Natural killer cell (primary cell): ENCODE measurements around the gene NRXN2. TPM values are rescaled to one million over a fixed set of nuclear protein-coding genes. Genes with fewer than 3 reads are reported as not detected.

Experiments
- ATAC-seq, 3 donors: fragments of 150-1000 bp in 2 of 3; fragments of 200-7000 bp in 1 of 3; cut with Tn5 transposase; 1 replicate in 1 of 3; 2 replicates in 2 of 3; pipeline ENCODE4 v1.10.0; 2021; ENCODE audit warnings: mild to moderate bottlenecking in 2 of 3, moderate library complexity in 2 of 3
- DNase-seq, 2 donors: peaks; one replicate each; pipeline versions ENCODE4 v3.0.0 to v3.0.0-alpha.2; 2013 to 2021; ENCODE audit warnings: mixed read lengths in 1 of 2
- H3K27ac ChIP-seq: one replicate; pipeline ENCODE4 v1.5.1; 2013; ENCODE audit warnings: mild to moderate bottlenecking, low read length
- H3K27me3 ChIP-seq: one replicate; pipeline ENCODE4 v1.6.1; 2013; ENCODE audit warnings: low read length; ENCODE audit not compliant: control insufficient read depth, insufficient read depth
- H3K36me3 ChIP-seq: one replicate; pipeline ENCODE4 v1.6.1; 2013; ENCODE audit warnings: low read length; ENCODE audit not compliant: control insufficient read depth, insufficient read depth
- H3K4me1 ChIP-seq: one replicate; pipeline ENCODE4 v1.6.1; 2013; ENCODE audit warnings: low read length; ENCODE audit not compliant: control insufficient read depth, insufficient read depth
- H3K4me3 ChIP-seq: one replicate; pipeline ENCODE4 v1.5.1; 2013; ENCODE audit warnings: low read length
- H3K9me3 ChIP-seq: one replicate; pipeline ENCODE4 v1.6.1; 2013; ENCODE audit warnings: low read length; ENCODE audit not compliant: control insufficient read depth, insufficient read depth
- H3K27ac Mint-ChIP-seq, 2 donors: one replicate each; pipeline ENCODE4 v1.8.0; 2022; ENCODE audit warnings: mild to moderate bottlenecking in 2 of 2, mixed read lengths in 2 of 2, moderate library complexity in 1 of 2
- H3K27me3 Mint-ChIP-seq, 2 donors: one replicate each; pipeline ENCODE4 v1.8.0; 2022; ENCODE audit warnings: low read depth in 2 of 2, mixed read lengths in 2 of 2
- H3K36me3 Mint-ChIP-seq: one replicate; pipeline ENCODE4 v1.8.0; 2022; ENCODE audit warnings: mixed read lengths
- H3K4me1 Mint-ChIP-seq, 2 donors: one replicate each; pipeline ENCODE4 v1.8.0; 2022; ENCODE audit warnings: mixed read lengths in 2 of 2
- H3K4me3 Mint-ChIP-seq: one replicate; pipeline ENCODE4 v1.8.0; 2022; ENCODE audit warnings: mild to moderate bottlenecking, moderate library complexity, mixed read lengths
- H3K9me3 Mint-ChIP-seq, 2 donors: one replicate each; pipeline ENCODE4 v1.8.0; 2022; ENCODE audit warnings: mixed read lengths in 2 of 2
- WGBS: methylation state at CpG from one replicate; pipeline ENCODE4 v1.1.7; 2013; ENCODE audit warnings: missing lambda C conversion rate; ENCODE audit not compliant: insufficient coverage; 5-methylcytosine and 5-hydroxymethylcytosine counted together
- intact Hi-C: fragments of 100-400 bp; cut with micrococcal nuclease; formaldehyde crosslinking; loops from one replicate; pipeline ENCODE4 v1.14.2; 2022
- total RNA-seq, 4 donors: library from RNA; stranded (reverse); fragments of 120-200 nt in 1 of 4; gene quantifications; one replicate each; pipeline versions ENCODE4 v1.2.3 to v1.2.4, GENCODE V29; 2013 to 2022
- TF ChIP-seq, protein P1 (sequence below): fragments of 200-600 bp; IDR thresholded peaks from one replicate; pipeline ENCODE4 v1.8.0; 2022; ENCODE audit warnings: antibody characterized with exemption

NRXN2 gene
- total RNA-seq, 3 donors from 2014 or later (not counting 1 experiment from before 2014, with no cell fraction given) = 2.9 to 9.6 (median 7.7) TPM

DNA sequence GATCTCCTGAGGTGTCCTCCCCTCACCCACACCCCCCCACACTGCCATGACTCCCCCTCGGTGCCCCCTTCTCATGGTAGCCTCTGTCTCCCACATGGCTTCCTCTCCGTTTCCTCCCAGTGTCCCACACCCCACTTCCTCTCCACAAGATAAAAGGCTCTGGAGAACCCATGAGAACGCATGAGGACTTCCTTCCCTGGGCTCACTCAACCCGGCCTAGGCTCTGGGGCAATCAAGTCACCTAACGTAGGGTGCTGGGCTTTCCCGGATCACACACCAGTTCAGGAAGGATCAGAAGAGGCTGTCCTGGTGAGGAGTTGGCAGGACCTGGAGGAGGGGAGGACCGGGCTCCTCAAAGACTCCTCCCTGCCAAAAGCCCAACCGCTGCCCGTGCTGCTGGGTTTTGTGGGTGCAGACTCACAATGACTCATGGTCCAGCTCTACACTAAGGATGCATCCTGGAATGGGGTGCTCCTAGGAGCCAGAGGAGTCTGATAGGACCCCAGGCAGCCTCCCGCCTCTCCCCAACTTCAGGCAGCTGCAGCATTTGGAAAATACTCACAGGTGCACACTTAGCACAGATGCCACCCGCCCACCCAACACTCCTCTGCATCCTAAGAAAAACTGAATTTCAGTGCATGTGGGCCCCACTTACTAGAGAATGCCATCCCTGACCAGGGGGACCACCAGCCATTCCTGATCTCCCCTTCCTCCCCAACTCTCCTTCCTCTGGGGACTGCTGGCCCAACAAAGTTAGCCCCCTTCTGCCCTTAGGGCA lies 110.9 kb downstream of the NRXN2 start:
- H3K9me3 Mint-ChIP-seq = no peaks in the 10 kb centered on the region
- Histone ChIP-seq H3K4me1 (peaks cover 6% of the 10 kb centered on the region), H3K9me3 (no peaks in the 10 kb centered on the region), H3K27me3 (no peaks in the 10 kb centered on the region), H3K4me3 (no peak overlapping the region), H3K27ac (no peak overlapping the region), H3K36me3 (no peaks in the 10 kb centered on the region)
- no peak overlapping the region for H3K4me3 Mint-ChIP-seq
- WGBS = 43% methylated on average over 11 of the region's 11 CpGs
- peaks cover 0 to 18% of the 10 kb centered on the region in 2 donors for H3K4me1 Mint-ChIP-seq
- H3K36me3 Mint-ChIP-seq = no peaks in the 10 kb centered on the region
- H3K27me3 Mint-ChIP-seq = no peaks in the 10 kb centered on the region
- TF ChIP-seq, protein P1, sequence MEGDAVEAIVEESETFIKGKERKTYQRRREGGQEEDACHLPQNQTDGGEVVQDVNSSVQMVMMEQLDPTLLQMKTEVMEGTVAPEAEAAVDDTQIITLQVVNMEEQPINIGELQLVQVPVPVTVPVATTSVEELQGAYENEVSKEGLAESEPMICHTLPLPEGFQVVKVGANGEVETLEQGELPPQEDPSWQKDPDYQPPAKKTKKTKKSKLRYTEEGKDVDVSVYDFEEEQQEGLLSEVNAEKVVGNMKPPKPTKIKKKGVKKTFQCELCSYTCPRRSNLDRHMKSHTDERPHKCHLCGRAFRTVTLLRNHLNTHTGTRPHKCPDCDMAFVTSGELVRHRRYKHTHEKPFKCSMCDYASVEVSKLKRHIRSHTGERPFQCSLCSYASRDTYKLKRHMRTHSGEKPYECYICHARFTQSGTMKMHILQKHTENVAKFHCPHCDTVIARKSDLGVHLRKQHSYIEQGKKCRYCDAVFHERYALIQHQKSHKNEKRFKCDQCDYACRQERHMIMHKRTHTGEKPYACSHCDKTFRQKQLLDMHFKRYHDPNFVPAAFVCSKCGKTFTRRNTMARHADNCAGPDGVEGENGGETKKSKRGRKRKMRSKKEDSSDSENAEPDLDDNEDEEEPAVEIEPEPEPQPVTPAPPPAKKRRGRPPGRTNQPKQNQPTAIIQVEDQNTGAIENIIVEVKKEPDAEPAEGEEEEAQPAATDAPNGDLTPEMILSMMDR = no peak
- DNase-seq (no peak), ATAC-seq (no peak)
- H3K27ac Mint-ChIP-seq = no peak overlapping the region
- intact Hi-C loops = no loop called here

DNA sequence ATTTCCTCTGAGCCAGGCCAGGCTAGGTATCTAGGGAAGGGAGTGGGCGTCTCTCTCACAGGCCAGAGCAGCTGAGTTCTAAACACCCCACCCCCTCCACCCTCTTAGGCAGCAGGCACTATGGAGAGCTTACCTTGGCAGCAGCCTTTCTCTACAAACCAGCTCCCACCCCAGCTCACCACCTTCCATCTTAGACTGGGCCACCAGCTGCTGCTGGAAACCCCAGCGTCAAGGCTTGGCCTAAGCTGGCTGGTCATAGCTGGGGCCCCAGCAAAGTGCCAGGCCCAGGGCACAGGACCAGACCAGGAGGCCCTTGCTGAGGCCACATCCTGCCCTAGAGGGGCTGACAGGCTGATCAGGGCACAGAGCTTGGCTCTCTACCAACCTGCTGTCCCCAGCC lies 111.8 kb downstream of the NRXN2 start:
- Mint-ChIP-seq H3K27ac (no peak overlapping the region), H3K36me3 (no peaks in the 10 kb centered on the region), H3K9me3 (no peaks in the 10 kb centered on the region), H3K4me3 (no peak overlapping the region), H3K27me3 (peaks cover 0 to 3% of the 10 kb centered on the region in 2 donors), H3K4me1 (peaks cover 0 to 18% of the 10 kb centered on the region in 2 donors)
- no peaks in the 10 kb centered on the region for H3K27me3 ChIP-seq
- peaks cover 6% of the 10 kb centered on the region for H3K4me1 ChIP-seq
- no peak for ATAC-seq
- DNase-seq = no peak
- no peak overlapping the region for H3K4me3 ChIP-seq
- intact Hi-C loops = no loop called here
- no peaks in the 10 kb centered on the region for H3K9me3 ChIP-seq
- no peak overlapping the region for H3K27ac ChIP-seq
- H3K36me3 ChIP-seq = no peaks in the 10 kb centered on the region
- TF ChIP-seq, protein P1 = no peak
- 85% methylated on average over 2 of the region's 2 CpGs for WGBS

DNA sequence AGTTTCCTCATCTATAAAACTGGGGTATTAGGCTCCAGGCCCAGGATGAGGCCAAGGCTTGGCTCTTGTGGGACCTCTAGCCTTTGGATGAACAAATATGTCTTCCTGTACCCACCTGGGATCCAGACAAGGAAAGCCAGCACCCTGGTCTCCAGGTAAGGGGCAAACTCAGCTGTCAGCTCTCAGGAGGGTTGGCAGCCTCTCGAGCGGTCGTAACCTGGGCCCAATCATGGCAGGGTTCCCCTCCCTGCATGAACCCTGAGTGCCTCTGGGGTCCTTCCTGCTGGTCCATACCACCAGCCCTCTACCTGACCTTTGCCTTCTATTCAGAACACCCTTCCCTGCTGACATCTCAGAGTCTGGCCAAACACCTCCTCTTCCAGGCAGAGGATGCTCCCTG lies 112.4 kb downstream of the NRXN2 start:
- H3K4me3 ChIP-seq = no peak overlapping the region
- peaks cover 0 to 3% of the 10 kb centered on the region in 2 donors for H3K27me3 Mint-ChIP-seq
- no peak overlapping the region for H3K27ac Mint-ChIP-seq
- WGBS = 97% methylated on average over 3 of the region's 3 CpGs
- H3K4me1 Mint-ChIP-seq = peaks cover 0 to 18% of the 10 kb centered on the region in 2 donors
- H3K4me1 ChIP-seq = peaks cover 6% of the 10 kb centered on the region
- H3K4me3 Mint-ChIP-seq = no peak overlapping the region
- no peaks in the 10 kb centered on the region for H3K9me3 Mint-ChIP-seq
- DNase-seq (no peak), ATAC-seq (no peak)
- no peaks in the 10 kb centered on the region for H3K27me3 ChIP-seq
- no peak overlapping the region for H3K27ac ChIP-seq
- TF ChIP-seq, protein P1 = no peak
- H3K36me3 ChIP-seq = no peaks in the 10 kb centered on the region
- no peaks in the 10 kb centered on the region for H3K36me3 Mint-ChIP-seq
- no peaks in the 10 kb centered on the region for H3K9me3 ChIP-seq
- intact Hi-C loops = no loop called here
